Measurements from ENCODE around the gene OSBPL5.

The OSBPL5 gene

GRCh38 chr11:3102641-3102921 is 62.5 kb downstream of the OSBPL5 start:
- peaks cover 22 to 35% of the 10 kb centered on the region in 2 donors for H3K36me3 ChIP-seq (ENCODE audit: control insufficient read depth in 2 of 2, insufficient read depth in 2 of 2, low read length in 2 of 2)
- H3K27me3 ChIP-seq (ENCODE audit: control insufficient read depth in 1 of 2, insufficient read depth in 2 of 2, low read length in 2 of 2): no peaks in the 10 kb centered on the region
- H3K9me3 ChIP-seq (ENCODE audit: control insufficient read depth in 2 of 2, low read length in 2 of 2): no peaks in the 10 kb centered on the region
- H3K4me3 ChIP-seq (ENCODE audit: low read length in 2 of 2): no peak overlapping the region
- peaks cover 4% of the 10 kb centered on the region for H3K4me1 ChIP-seq (ENCODE audit: control insufficient read depth, insufficient read depth, low read length)
- no peak overlapping the region for H3K27ac ChIP-seq (ENCODE audit: low read length)
- no peak overlapping the region for H3K9ac ChIP-seq (ENCODE audit: low read length in 2 of 2)

GRCh38 chr11:3101921-3102640 is 63.0 kb downstream of the OSBPL5 start:
- no peaks in the 10 kb centered on the region for H3K9me3 ChIP-seq (ENCODE audit: control insufficient read depth in 2 of 2, low read length in 2 of 2)
- H3K36me3 ChIP-seq (ENCODE audit: control insufficient read depth in 2 of 2, insufficient read depth in 2 of 2, low read length in 2 of 2): peaks cover 22 to 35% of the 10 kb centered on the region in 2 donors
- H3K4me1 ChIP-seq (ENCODE audit: control insufficient read depth, insufficient read depth, low read length): peaks cover 4% of the 10 kb centered on the region
- H3K27ac ChIP-seq (ENCODE audit: low read length): no peak overlapping the region
- H3K27me3 ChIP-seq (ENCODE audit: control insufficient read depth in 1 of 2, insufficient read depth in 2 of 2, low read length in 2 of 2): no peaks in the 10 kb centered on the region
- no peak overlapping the region for H3K9ac ChIP-seq (ENCODE audit: low read length in 2 of 2)
- H3K4me3 ChIP-seq (ENCODE audit: low read length in 2 of 2): no peak overlapping the region

- H3K27ac ChIP-seq (ENCODE audit: low read length): no peak overlapping the region
- H3K36me3 ChIP-seq (ENCODE audit: control insufficient read depth in 2 of 2, insufficient read depth in 2 of 2, low read length in 2 of 2): peaks cover 11 to 33% of the 10 kb centered on the region in 2 donors
- H3K27me3 ChIP-seq (ENCODE audit: control insufficient read depth in 1 of 2, insufficient read depth in 2 of 2, low read length in 2 of 2): no peaks in the 10 kb centered on the region
- no peak overlapping the region for H3K9ac ChIP-seq (ENCODE audit: low read length in 2 of 2)
- no peaks in the 10 kb centered on the region for H3K9me3 ChIP-seq (ENCODE audit: control insufficient read depth in 2 of 2, low read length in 2 of 2)
- peaks cover 4% of the 10 kb centered on the region for H3K4me1 ChIP-seq (ENCODE audit: control insufficient read depth, insufficient read depth, low read length)
- no peak overlapping the region for H3K4me3 ChIP-seq (ENCODE audit: low read length in 2 of 2)
These were observed 65.9 kb downstream of the OSBPL5 start for GRCh38 chr11:3099178-3099577.

- Histone ChIP-seq H3K27ac (ENCODE audit: low read length) (no peak overlapping the region), H3K4me3 (ENCODE audit: low read length in 2 of 2) (no peak overlapping the region), H3K36me3 (ENCODE audit: control insufficient read depth in 2 of 2, insufficient read depth in 2 of 2, low read length in 2 of 2) (peaks cover 11 to 31% of the 10 kb centered on the region in 2 donors), H3K9me3 (ENCODE audit: control insufficient read depth in 2 of 2, low read length in 2 of 2) (no peaks in the 10 kb centered on the region), H3K4me1 (ENCODE audit: control insufficient read depth, insufficient read depth, low read length) (peaks cover 4% of the 10 kb centered on the region), H3K9ac (ENCODE audit: low read length in 2 of 2) (no peak overlapping the region), H3K27me3 (ENCODE audit: control insufficient read depth in 1 of 2, insufficient read depth in 2 of 2, low read length in 2 of 2) (no peaks in the 10 kb centered on the region)
These were observed 68.1 kb downstream of the OSBPL5 start for GRCh38 chr11:3096909-3097530.

- Histone ChIP-seq H3K9me3 (ENCODE audit: control insufficient read depth in 2 of 2, low read length in 2 of 2) (no peaks in the 10 kb centered on the region), H3K4me3 (ENCODE audit: low read length in 2 of 2) (no peak overlapping the region), H3K36me3 (ENCODE audit: control insufficient read depth in 2 of 2, insufficient read depth in 2 of 2, low read length in 2 of 2) (peaks cover 11 to 26% of the 10 kb centered on the region in 2 donors), H3K4me1 (ENCODE audit: control insufficient read depth, insufficient read depth, low read length) (peaks cover 4% of the 10 kb centered on the region), H3K27me3 (ENCODE audit: control insufficient read depth in 1 of 2, insufficient read depth in 2 of 2, low read length in 2 of 2) (no peaks in the 10 kb centered on the region), H3K9ac (ENCODE audit: low read length in 2 of 2) (no peak overlapping the region), H3K27ac (ENCODE audit: low read length) (peak overlapping the region; percentile 49)
These were observed 69.3 kb downstream of the OSBPL5 start for GRCh38 chr11:3095712-3096361.

- Histone ChIP-seq H3K4me3 (ENCODE audit: low read length in 2 of 2) (no peak overlapping the region), H3K4me1 (ENCODE audit: control insufficient read depth, insufficient read depth, low read length) (no peaks in the 10 kb centered on the region), H3K9me3 (ENCODE audit: control insufficient read depth in 2 of 2, low read length in 2 of 2) (no peaks in the 10 kb centered on the region), H3K36me3 (ENCODE audit: control insufficient read depth in 2 of 2, insufficient read depth in 2 of 2, low read length in 2 of 2) (peaks cover 8 to 22% of the 10 kb centered on the region in 2 donors), H3K27ac (ENCODE audit: low read length) (no peak overlapping the region), H3K27me3 (ENCODE audit: control insufficient read depth in 1 of 2, insufficient read depth in 2 of 2, low read length in 2 of 2) (no peaks in the 10 kb centered on the region), H3K9ac (ENCODE audit: low read length in 2 of 2) (no peak overlapping the region)
These were observed 70.8 kb downstream of the OSBPL5 start for GRCh38 chr11:3094223-3094824.

GRCh38 chr11:3093281-3094191 is 71.6 kb downstream of the OSBPL5 start:
- Histone ChIP-seq H3K9me3 (ENCODE audit: control insufficient read depth in 2 of 2, low read length in 2 of 2) (no peaks in the 10 kb centered on the region), H3K27me3 (ENCODE audit: control insufficient read depth in 1 of 2, insufficient read depth in 2 of 2, low read length in 2 of 2) (no peaks in the 10 kb centered on the region), H3K9ac (ENCODE audit: low read length in 2 of 2) (no peak overlapping the region), H3K4me1 (ENCODE audit: control insufficient read depth, insufficient read depth, low read length) (no peaks in the 10 kb centered on the region), H3K27ac (ENCODE audit: low read length) (no peak overlapping the region), H3K36me3 (ENCODE audit: control insufficient read depth in 2 of 2, insufficient read depth in 2 of 2, low read length in 2 of 2) (peaks cover 4 to 19% of the 10 kb centered on the region in 2 donors), H3K4me3 (ENCODE audit: low read length in 2 of 2) (no peak overlapping the region)

GRCh38 chr11:3092603-3093141 is 72.4 kb downstream of the OSBPL5 start:
- no peaks in the 10 kb centered on the region for H3K27me3 ChIP-seq (ENCODE audit: control insufficient read depth in 1 of 2, insufficient read depth in 2 of 2, low read length in 2 of 2)
- no peaks in the 10 kb centered on the region for H3K9me3 ChIP-seq (ENCODE audit: control insufficient read depth in 2 of 2, low read length in 2 of 2)
- no peak overlapping the region for H3K4me3 ChIP-seq (ENCODE audit: low read length in 2 of 2)
- no peak overlapping the region for H3K9ac ChIP-seq (ENCODE audit: low read length in 2 of 2)
- no peaks in the 10 kb centered on the region for H3K4me1 ChIP-seq (ENCODE audit: control insufficient read depth, insufficient read depth, low read length)
- H3K36me3 ChIP-seq (ENCODE audit: control insufficient read depth in 2 of 2, insufficient read depth in 2 of 2, low read length in 2 of 2): peaks cover 4 to 22% of the 10 kb centered on the region in 2 donors
- H3K27ac ChIP-seq (ENCODE audit: low read length): no peak overlapping the region

GRCh38 chr11:3091846-3092602 is 73.1 kb downstream of the OSBPL5 start:
- no peak overlapping the region for H3K27ac ChIP-seq (ENCODE audit: low read length)
- no peak overlapping the region for H3K9ac ChIP-seq (ENCODE audit: low read length in 2 of 2)
- no peak overlapping the region for H3K4me3 ChIP-seq (ENCODE audit: low read length in 2 of 2)
- H3K27me3 ChIP-seq (ENCODE audit: control insufficient read depth in 1 of 2, insufficient read depth in 2 of 2, low read length in 2 of 2): no peaks in the 10 kb centered on the region
- peaks cover 0 to 17% of the 10 kb centered on the region in 2 donors for H3K36me3 ChIP-seq (ENCODE audit: control insufficient read depth in 2 of 2, insufficient read depth in 2 of 2, low read length in 2 of 2)
- H3K9me3 ChIP-seq (ENCODE audit: control insufficient read depth in 2 of 2, low read length in 2 of 2): no peaks in the 10 kb centered on the region
- H3K4me1 ChIP-seq (ENCODE audit: control insufficient read depth, insufficient read depth, low read length): no peaks in the 10 kb centered on the region

All from stomach smooth muscle (tissue), 2 donors.